Muscle layer of duodenum (tissue), 2 donors: ENCODE measurements around the gene PLA2G12B.
"Not testable (repeated sequence)": the region's sequence is repeated elsewhere in the genome, so short reads cannot be mapped to it uniquely, and the experiment has no call there.

Source experiments
- H3K27ac ChIP-seq: one replicate; pipeline ENCODE4 v1.7.0; 2013; ENCODE audit warnings: mild to moderate bottlenecking, low read length
- H3K27me3 ChIP-seq: one replicate; pipeline ENCODE4 v1.7.0; 2013; ENCODE audit warnings: low read depth, mild to moderate bottlenecking, control low read depth, low read length
- H3K36me3 ChIP-seq, 2 donors: one replicate each; pipeline ENCODE4 v1.7.0; 2013; ENCODE audit warnings: low read length in 2 of 2, control low read depth in 1 of 2, mild to moderate bottlenecking in 1 of 2; ENCODE audit not compliant: insufficient read depth in 2 of 2, control insufficient read depth in 1 of 2
- H3K4me1 ChIP-seq, 2 donors: one replicate each; pipeline ENCODE4 v1.7.0; 2013; ENCODE audit warnings: low read length in 2 of 2, mild to moderate bottlenecking in 2 of 2, control low read depth in 1 of 2, moderate library complexity in 1 of 2; ENCODE audit not compliant: insufficient read depth in 2 of 2, control insufficient read depth in 1 of 2
- H3K4me3 ChIP-seq, 2 donors: one replicate each; pipeline ENCODE4 v1.7.0; 2013; ENCODE audit warnings: low read length in 2 of 2, low read depth in 1 of 2, mild to moderate bottlenecking in 1 of 2
- H3K9me3 ChIP-seq, 2 donors: one replicate each; pipeline ENCODE4 v1.7.0; 2013; ENCODE audit warnings: low read length in 2 of 2, control low read depth in 1 of 2, mild to moderate bottlenecking in 1 of 2; ENCODE audit not compliant: control insufficient read depth in 1 of 2
- donor health status: healthy.

PLA2G12B gene

GRCh38 chr10:72932259-72933015 lies 22.2 kb downstream of the PLA2G12B start:
- no peaks in the 10 kb centered on the region for H3K36me3 ChIP-seq
- no peak overlapping the region for H3K4me3 ChIP-seq
- H3K27ac ChIP-seq: no peak overlapping the region
- no peaks in the 10 kb centered on the region for H3K27me3 ChIP-seq
- no peaks in the 10 kb centered on the region for H3K9me3 ChIP-seq
- H3K4me1 ChIP-seq: no peaks in the 10 kb centered on the region

- no peak overlapping the region for H3K27ac ChIP-seq
- H3K4me1 ChIP-seq: no peaks in the 10 kb centered on the region
- H3K27me3 ChIP-seq: no peaks in the 10 kb centered on the region
- no peaks in the 10 kb centered on the region for H3K9me3 ChIP-seq
- no peak overlapping the region for H3K4me3 ChIP-seq
- no peaks in the 10 kb centered on the region for H3K36me3 ChIP-seq
Measured at GRCh38 chr10:72930276-72930675, 24.3 kb downstream of the PLA2G12B start.

GRCh38 chr10:72928798-72929197 lies 25.8 kb downstream of the PLA2G12B start:
- H3K27ac ChIP-seq: no peak overlapping the region
- H3K27me3 ChIP-seq: no peaks in the 10 kb centered on the region
- H3K4me3 ChIP-seq: no peak overlapping the region

GRCh38 chr10:72927485-72927884 lies 27.1 kb downstream of the PLA2G12B start:
- H3K4me3 ChIP-seq: no peak overlapping the region
- H3K4me1 ChIP-seq: no peaks in the 10 kb centered on the region
- no peaks in the 10 kb centered on the region for H3K9me3 ChIP-seq
- no peaks in the 10 kb centered on the region for H3K36me3 ChIP-seq
- no peak overlapping the region for H3K27ac ChIP-seq
- H3K27me3 ChIP-seq: no peaks in the 10 kb centered on the region

More at GRCh38 chr10:72928798-72929197, 25.8 kb downstream of the PLA2G12B start:
- no peaks in the 10 kb centered on the region for H3K36me3 ChIP-seq
- no peaks in the 10 kb centered on the region for H3K4me1 ChIP-seq
- H3K9me3 ChIP-seq: no peaks in the 10 kb centered on the region

- H3K36me3 ChIP-seq: no peaks in the 10 kb centered on the region
- peaks cover 0 to 3% of the 10 kb centered on the region in 2 donors for H3K9me3 ChIP-seq
- no peak overlapping the region for H3K27ac ChIP-seq
- H3K4me3 ChIP-seq: no peak overlapping the region
- no peaks in the 10 kb centered on the region for H3K27me3 ChIP-seq
- H3K4me1 ChIP-seq: no peaks in the 10 kb centered on the region
Measured at GRCh38 chr10:72925951-72926465, 28.6 kb downstream of the PLA2G12B start.

GRCh38 chr10:72924351-72924750 lies 30.3 kb downstream of the PLA2G12B start:
- Histone ChIP-seq H3K4me1 (no peaks in the 10 kb centered on the region), H3K4me3 (no peak overlapping the region), H3K36me3 (no peaks in the 10 kb centered on the region)

GRCh38 chr10:72921147-72921683 lies 33.4 kb downstream of the PLA2G12B start:
- H3K27ac ChIP-seq, H3K27me3 ChIP-seq, H3K4me1 ChIP-seq, H3K9me3 ChIP-seq, H3K36me3 ChIP-seq, H3K4me3 ChIP-seq: not testable (repeated sequence)

More at GRCh38 chr10:72924351-72924750, 30.3 kb downstream of the PLA2G12B start:
- peaks cover 0 to 7% of the 10 kb centered on the region in 2 donors for H3K9me3 ChIP-seq
- no peak overlapping the region for H3K27ac ChIP-seq
- no peaks in the 10 kb centered on the region for H3K27me3 ChIP-seq

- Histone ChIP-seq H3K27ac (no peak overlapping the region), H3K4me1 (no peaks in the 10 kb centered on the region), H3K27me3 (no peaks in the 10 kb centered on the region), H3K4me3 (no peak overlapping the region), H3K9me3 (peaks cover 0 to 7% of the 10 kb centered on the region in 2 donors), H3K36me3 (no peaks in the 10 kb centered on the region)
Measured at GRCh38 chr10:72918352-72918751, 36.3 kb downstream of the PLA2G12B start.

GRCh38 chr10:72917803-72918332 lies 36.7 kb downstream of the PLA2G12B start:
- H3K4me3 ChIP-seq, H3K27me3 ChIP-seq, H3K4me1 ChIP-seq, H3K36me3 ChIP-seq, H3K27ac ChIP-seq, H3K9me3 ChIP-seq: not testable (repeated sequence)

GRCh38 chr10:72917201-72917600 lies 37.4 kb downstream of the PLA2G12B start:
- H3K36me3 ChIP-seq, H3K27ac ChIP-seq, H3K4me3 ChIP-seq, H3K27me3 ChIP-seq, H3K9me3 ChIP-seq, H3K4me1 ChIP-seq: not testable (repeated sequence)

GRCh38 chr10:72913287-72913686 lies 41.3 kb downstream of the PLA2G12B start:
- no peaks in the 10 kb centered on the region for H3K36me3 ChIP-seq
- H3K4me3 ChIP-seq: no peak overlapping the region
- no peaks in the 10 kb centered on the region for H3K4me1 ChIP-seq
- no peaks in the 10 kb centered on the region for H3K27me3 ChIP-seq
- no peak overlapping the region for H3K27ac ChIP-seq
- no peaks in the 10 kb centered on the region for H3K9me3 ChIP-seq
